GM18867 (cell line): ENCODE measurements around the gene CHST6.
"Not testable (repeated sequence)": the region's sequence is repeated elsewhere in the genome, so short reads cannot be mapped to it uniquely, and the experiment has no call there.

Experiments used
- ATAC-seq: cut with Tn5 transposase; IDR thresholded peaks from one replicate; pipeline ENCODE4 v1.9.1; 2021; ENCODE audit warnings: mild to moderate bottlenecking, moderate library complexity; ENCODE audit not compliant: unreplicated experiment

CHST6 gene

GRCh38 chr16:75452464-75453190 lies 42.6 kb downstream of the CHST6 start:
- ATAC-seq, result no peak

- ATAC-seq, result no peak
Measured at GRCh38 chr16:75446416-75446815, 48.8 kb downstream of the CHST6 start.

- ATAC-seq, result no peak
Measured at GRCh38 chr16:75445298-75445697, 49.9 kb downstream of the CHST6 start.

- no peak for ATAC-seq
Measured at GRCh38 chr16:75443298-75443697, 51.9 kb downstream of the CHST6 start.

- ATAC-seq, result peak; percentile 75
Measured at GRCh38 chr16:75433732-75434413, 61.4 kb downstream of the CHST6 start.

GRCh38 chr16:75432828-75433731 lies 62.2 kb downstream of the CHST6 start, which contains the start of gene CFDP1:
Gene CFDP1, minus strand, starts transcription at chr16:75433503. Its CDS starts 151 bp downstream, at chr16:75433352.
- peak; percentile 91 for ATAC-seq

GRCh38 chr16:75429621-75430403 lies 65.4 kb downstream of the CHST6 start:
- ATAC-seq, result no peak

GRCh38 chr16:75426524-75426923 lies 68.7 kb downstream of the CHST6 start:
- ATAC-seq, result not testable (repeated sequence)

- ATAC-seq, result not testable (repeated sequence)
Measured at GRCh38 chr16:75424105-75424762, 71.0 kb downstream of the CHST6 start.

- ATAC-seq, result no peak
Measured at GRCh38 chr16:75423723-75424104, 71.5 kb downstream of the CHST6 start.
